K562 (cell line): ENCODE measurements around the gene RNF213. TPM values are rescaled to one million over a fixed set of nuclear protein-coding genes. Genes with fewer than 3 reads are reported as not detected.

Experiments
- ATAC-seq: fragments of 200-7000 bp; cut with Tn5 transposase; 3 replicates; pipeline ENCODE4 v1.9.1; 2020; ENCODE audit warnings: moderate library complexity
- BruUV-seq: library from RNA; stranded (reverse); fragments of 400-500 nt; replicated peaks from 2 replicates; lab custom pipeline; 2021; lab: Mats Ljungman, UMichigan
- CTCF ChIA-PET: fragments of 300-600 bp; formaldehyde crosslinking; extraction: SDS; loops from one replicate; lab custom pipeline; 2021; ENCODE audit warnings: low intra/inter-chr PET ratio; lab: Yijun Ruan, JAX
- POLR2A ChIA-PET: fragments of 300-600, 350-650 bp; sonication (Branson Sonifier 250); formaldehyde crosslinking; extraction: SDS; loops from one replicate; lab custom pipeline; 2021; ENCODE audit warnings: antibody characterized with exemption, inconsistent platforms; lab: Yijun Ruan, JAX
- DNase-seq, 4 experiments: peaks; one replicate each; pipeline versions ENCODE4 v3.0.0 to v3.0.0-alpha.2; 2011 to 2018; ENCODE audit warnings: low spot score in 3 of 4, mixed read lengths in 3 of 4; ENCODE audit errors: extremely low read depth in 1 of 4
- FAIRE-seq: peaks from 2 replicates; lab custom pipeline; 2011; peaks lifted over from hg19 to GRCh38; lab: Jason Lieb, UNC
- H2AFZ ChIP-seq: 2 replicates; pipeline ENCODE4 v1.6.0; 2011; ENCODE audit warnings: low read depth, low read length, control low read depth, inconsistent platforms
- H3K27ac ChIP-seq: fragments of 200-600 bp; 3 replicates; pipeline ENCODE4 v1.8.0; 2011; ENCODE audit warnings: low read depth, mild to moderate bottlenecking, control low read depth, inconsistent platforms, low read length, moderate library complexity, mixed read lengths; ENCODE audit errors: extremely low read depth
- H3K27me3 ChIP-seq, 2 experiments: fragments of 300-600 bp in 1 of 2; 2 replicates in 1 of 2; 3 replicates in 1 of 2; pipeline versions ENCODE4 v1.6.0 to v1.8.0; 2011; ENCODE audit warnings: inconsistent platforms in 2 of 2, low read length in 2 of 2, mild to moderate bottlenecking in 1 of 2, mixed read lengths in 1 of 2, moderate library complexity in 1 of 2; ENCODE audit not compliant: control insufficient read depth in 2 of 2, insufficient read depth in 2 of 2
- H3K36me3 ChIP-seq: fragments of 300-600 bp; 3 replicates; pipeline ENCODE4 v1.8.0; 2011; ENCODE audit warnings: mild to moderate bottlenecking, low read length, inconsistent platforms; ENCODE audit not compliant: control insufficient read depth, insufficient read depth
- H3K4me1 ChIP-seq, 2 experiments: fragments of 200-600 bp in 1 of 2; replicated peaks in 1 of 2; 2 replicates in 1 of 2; 3 replicates in 1 of 2; pipeline versions ENCODE4 v1.5.1 to v1.8.0; 2011; ENCODE audit warnings: inconsistent platforms in 2 of 2, low read length in 2 of 2, mild to moderate bottlenecking in 1 of 2, mixed read lengths in 1 of 2, moderate library complexity in 1 of 2; ENCODE audit not compliant: control insufficient read depth in 2 of 2, insufficient read depth in 2 of 2
- H3K4me2 ChIP-seq: 2 replicates; pipeline ENCODE4 v1.6.1; 2011; ENCODE audit warnings: low read length, control low read depth, inconsistent platforms, mixed read lengths; ENCODE audit not compliant: insufficient read depth
- H3K4me3 ChIP-seq: fragments of 200-600 bp; sonication (generic), shearing (Covaris generic); 2 replicates; pipeline ENCODE4 v1.5.1; 2016; ENCODE audit warnings: control low read depth, inconsistent platforms
- H3K79me2 ChIP-seq: fragments of 200-600 bp; 3 replicates; pipeline ENCODE4 v1.8.0; 2011; ENCODE audit warnings: low read length, inconsistent platforms; ENCODE audit not compliant: control insufficient read depth, insufficient read depth
- H3K9ac ChIP-seq, 2 experiments: 2 replicates each; pipeline versions ENCODE4 v1.6.0 to v1.6.1; 2011; ENCODE audit warnings: low read depth in 2 of 2, low read length in 2 of 2, control low read depth in 1 of 2, inconsistent platforms in 1 of 2, mild to moderate bottlenecking in 1 of 2, mixed read lengths in 1 of 2; ENCODE audit not compliant: insufficient read depth in 1 of 2
- H3K9me1 ChIP-seq: one replicate; pipeline ENCODE4 v1.6.0; 2011; ENCODE audit warnings: inconsistent platforms, mild to moderate bottlenecking, low read length, moderate library complexity; ENCODE audit not compliant: control insufficient read depth, insufficient read depth
- H3K9me3 ChIP-seq: replicated peaks from 2 replicates; pipeline ENCODE4 v1.5.1; 2011; ENCODE audit warnings: low read depth, low read length, inconsistent platforms; ENCODE audit not compliant: control insufficient read depth, insufficient read depth
- H4K20me1 ChIP-seq: replicated peaks from 2 replicates; pipeline ENCODE4 v1.6.1; 2011; ENCODE audit warnings: low read length, inconsistent platforms, mixed read lengths; ENCODE audit not compliant: control insufficient read depth, insufficient read depth
- ATF7 ChIP-seq: fragments of 450-650 bp; IDR thresholded peaks from 2 replicates; pipeline ENCODE4 v1.7.1; 2014; ENCODE audit warnings: mild to moderate bottlenecking, moderate library complexity
- GATAD2B ChIP-seq: fragments of 450-650 bp; IDR thresholded peaks from 2 replicates; pipeline ENCODE4 v1.6.1; 2017; ENCODE audit warnings: mild to moderate bottlenecking, borderline replicate concordance
- HDAC3 ChIP-seq: fragments of 450-650 bp; IDR thresholded peaks from 2 replicates; pipeline ENCODE4 v1.6.1; 2018; ENCODE audit warnings: borderline replicate concordance, mild to moderate bottlenecking, moderate library complexity; ENCODE audit not compliant: partially characterized antibody
- HNRNPL ChIP-seq: fragments of 200-400 bp; formaldehyde crosslinking; IDR thresholded peaks from 2 replicates; pipeline ENCODE4 v1.6.1; 2017; ENCODE audit warnings: low read depth, mild to moderate bottlenecking, low read length
- IFI16 ChIP-seq: fragments of 250-450 bp; sonication (Bioruptor Pico); IDR thresholded peaks from 2 replicates; pipeline ENCODE4 v2.1.2; 2022; ENCODE audit warnings: mild to moderate bottlenecking, inconsistent platforms
- JUNB ChIP-seq: fragments of 450-650 bp; formaldehyde crosslinking; conservative IDR thresholded peaks from 2 replicates; pipeline ENCODE4 v1.4.0; 2020; ENCODE audit warnings: mild to moderate bottlenecking
- MCM2 ChIP-seq: fragments of 450-650 bp; IDR thresholded peaks from 2 replicates; pipeline ENCODE4 v1.6.1; 2017; ENCODE audit warnings: low read depth, mild to moderate bottlenecking
- PHF21A ChIP-seq: fragments of 450-650 bp; IDR thresholded peaks from 2 replicates; pipeline ENCODE4 v1.6.1; 2017; ENCODE audit warnings: low read depth, borderline replicate concordance
- SLC30A9 ChIP-seq: fragments of 250-450 bp; sonication (Bioruptor Pico); IDR thresholded peaks from 2 replicates; pipeline ENCODE4 v1.8.0; 2022; ENCODE audit warnings: mild to moderate bottlenecking, moderate library complexity
- THRAP3 ChIP-seq: fragments of 450-650 bp; IDR thresholded peaks from 2 replicates; pipeline ENCODE4 v1.6.1; 2016; ENCODE audit warnings: mild to moderate bottlenecking, inconsistent platforms, borderline replicate concordance
- ZNF12 ChIP-seq: sonication (generic); formaldehyde crosslinking; IDR thresholded peaks from 2 replicates; pipeline ENCODE4 v1.4.0; 2020; ENCODE audit warnings: mild to moderate bottlenecking, missing genetic modification reagents
- ZNF253 ChIP-seq: fragments of 250-450 bp; sonication (Bioruptor Pico); conservative IDR thresholded peaks from 2 replicates; pipeline ENCODE4 v1.6.1; 2021; ENCODE audit warnings: mild to moderate bottlenecking
- ZNF695 ChIP-seq: fragments of 450-650 bp; formaldehyde crosslinking; IDR thresholded peaks from 2 replicates; pipeline ENCODE4 v1.4.0; 2020; ENCODE audit warnings: mild to moderate bottlenecking, moderate library complexity
- WGBS: fragments of 100-300 bp; shearing (Covaris generic); methylation state at CpG from one replicate; pipeline ENCODE4 v1.1.6; 2016; ENCODE audit warnings: low coverage, mixed read lengths; ENCODE audit not compliant: insufficient coverage; ENCODE audit errors: missing lambda C conversion rate; 5-methylcytosine and 5-hydroxymethylcytosine counted together
- in situ Hi-C: fragments of 300-500 bp; cut with MboI; formaldehyde crosslinking; loops from 4 replicates; pipeline ENCODE4 v1.15.0; 2018; ENCODE audit warnings: inconsistent platforms, mixed read lengths
- intact Hi-C: fragments of 100-400 bp; cut with micrococcal nuclease; formaldehyde crosslinking; loops from 2 replicates; pipeline ENCODE4 v1.14.2; 2022
- polyA plus RNA-seq, 8 experiments: library from polyadenylated mRNA; depleted of rRNA in 4 of 8; stranded (reverse) in 5 of 8; unstranded in 3 of 8; fragments of >200 nt; fragmentation: Nextera tagmentation in 2 of 8; fragmentation: Illumina TruSeq in 1 of 8; extraction: Ambion mirVana in 2 of 8; extraction: Trizol in 1 of 8; gene quantifications; 2 replicates each; pipeline versions ENCODE4 v1.2.1 to v1.2.3, GENCODE V29; 2011 to 2014; ENCODE audit warnings: inconsistent platforms in 1 of 8, missing spikeins in 1 of 8
- total RNA-seq, 7 experiments: library from RNA; depleted of rRNA in 6 of 7; stranded (reverse); fragments of >200 nt in 6 of 7; fragmentation: Illumina TruSeq in 2 of 7; extraction: Trizol in 2 of 7; gene quantifications; 2 replicates each; pipeline versions ENCODE4 v1.2.1 to v1.2.3, GENCODE V29; 2011 to 2021; ENCODE audit warnings: low replicate concordance in 1 of 7
- TF ChIP-seq, protein P1 (sequence below): fragments of 450-650 bp; IDR thresholded peaks from one replicate; pipeline ENCODE4 v1.6.1; 2018; ENCODE audit warnings: mild to moderate bottlenecking, moderate library complexity; ENCODE audit not compliant: partially characterized antibody

RNF213 gene
- total and polyA plus RNA-seq, 9 of the 15 experiments (the other 6 are each of a cell fraction or from before 2014, with no cell fraction given) = 5.3 to 33.6 (median 17.9) TPM

DNA sequence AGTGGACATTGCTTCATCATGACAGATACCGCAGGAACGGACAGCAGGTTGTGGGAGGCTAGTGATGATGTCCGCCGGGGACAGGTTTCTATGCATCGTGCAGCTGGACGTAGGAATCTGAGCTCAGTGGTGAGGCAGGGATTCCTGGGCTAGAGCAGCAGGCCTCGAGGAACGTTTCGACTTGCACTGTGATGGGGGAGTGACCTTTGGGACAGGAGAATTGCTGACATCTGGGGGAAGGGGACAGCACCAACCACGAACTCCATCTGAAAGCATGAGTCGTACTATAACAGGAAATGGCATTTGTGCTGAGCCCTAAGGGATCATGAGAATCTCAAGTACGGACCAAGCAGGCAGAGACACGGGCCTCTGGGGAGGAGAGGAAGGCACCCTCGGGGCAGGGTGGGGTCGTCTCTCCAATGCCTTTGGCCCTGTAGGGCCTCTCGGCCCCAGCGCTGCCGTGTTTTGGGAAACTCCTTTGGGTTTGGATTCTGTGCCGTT is 88.5 kb downstream of the RNF213 start:
- no peak for FAIRE-seq

DNA sequence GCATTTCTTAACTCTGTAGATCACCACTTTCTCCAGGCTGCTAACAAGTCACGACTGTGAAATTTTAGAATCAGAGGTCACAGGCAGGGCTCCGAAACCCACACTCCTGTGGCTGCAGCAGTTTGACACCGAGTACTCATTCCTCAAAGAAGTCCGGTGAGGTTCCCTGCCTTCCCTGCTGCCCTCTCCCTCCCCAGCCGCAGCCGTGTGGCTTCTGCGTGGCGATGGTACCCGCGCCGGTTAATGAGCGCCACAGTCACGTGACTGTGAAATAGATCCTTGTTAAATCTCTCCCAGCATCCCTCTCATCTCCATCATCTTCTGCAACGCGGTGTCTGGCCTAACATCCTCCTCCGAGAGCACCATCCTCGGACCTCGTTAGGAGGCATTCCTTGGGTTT is 89.1 kb downstream of the RNF213 start:
- no peak overlapping the region for H3K27ac ChIP-seq
- H3K36me3 ChIP-seq = peaks cover 92% of the 10 kb centered on the region; the same call in 2 of the 3 replicates
- no peaks in the 10 kb centered on the region for H3K27me3 ChIP-seq
- no peak overlapping the region for H3K4me2 ChIP-seq
- intact Hi-C loops (no loop called here), in situ Hi-C loops (loop anchor here (5.0 kb wide), 1 partner anchor 147 kb away; no protein-coding TSS in a partner anchor)
- BruUV-seq = no TSS peak
- H3K79me2 ChIP-seq = no peaks in the 10 kb centered on the region
- H3K9me3 ChIP-seq = no peaks in the 10 kb centered on the region
- FAIRE-seq (no peak), ATAC-seq (no peak), DNase-seq (no peak)
- no peaks in the 10 kb centered on the region for H4K20me1 ChIP-seq
- no peak overlapping the region; a peak in 1 of 4 replicates for H3K9ac ChIP-seq
- WGBS = 91% methylated on average over 15 of the region's 18 CpGs
- no peak overlapping the region for H2AFZ ChIP-seq
- H3K4me1 ChIP-seq = no peaks in the 10 kb centered on the region
- no peaks in the 10 kb centered on the region for H3K9me1 ChIP-seq
- no peak overlapping the region for H3K4me3 ChIP-seq
- CTCF ChIA-PET = interaction anchor here (0.6 kb wide), 1 partner anchor 43 kb away, joined by 5 read pairs; no protein-coding TSS in a partner anchor
- TF ChIP-seq HDAC3 (no peak), PHF21A (no peak), ZNF695 (CRISPR knock-in tag) (no peak)
- TF ChIP-seq, protein P1, sequence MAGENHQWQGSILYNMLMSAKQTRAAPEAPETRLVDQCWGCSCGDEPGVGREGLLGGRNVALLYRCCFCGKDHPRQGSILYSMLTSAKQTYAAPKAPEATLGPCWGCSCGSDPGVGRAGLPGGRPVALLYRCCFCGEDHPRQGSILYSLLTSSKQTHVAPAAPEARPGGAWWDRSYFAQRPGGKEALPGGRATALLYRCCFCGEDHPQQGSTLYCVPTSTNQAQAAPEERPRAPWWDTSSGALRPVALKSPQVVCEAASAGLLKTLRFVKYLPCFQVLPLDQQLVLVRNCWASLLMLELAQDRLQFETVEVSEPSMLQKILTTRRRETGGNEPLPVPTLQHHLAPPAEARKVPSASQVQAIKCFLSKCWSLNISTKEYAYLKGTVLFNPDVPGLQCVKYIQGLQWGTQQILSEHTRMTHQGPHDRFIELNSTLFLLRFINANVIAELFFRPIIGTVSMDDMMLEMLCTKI = no peak
- POLR2A ChIA-PET = interaction anchor here (0.7 to 1.1 kb wide), 2 partner anchors 12 to 14 kb away, joined by 3 read pairs; no protein-coding TSS in a partner anchor

More for the DNA sequence above, 88.5 kb downstream of the RNF213 start:
- CTCF ChIA-PET = interaction anchor here (0.6 kb wide), 1 partner anchor 44 kb away, joined by 5 read pairs; no protein-coding TSS in a partner anchor
- intact Hi-C loops (no loop called here), in situ Hi-C loops (no loop called here)
- Histone ChIP-seq H3K9me3 (no peaks in the 10 kb centered on the region), H3K4me3 (no peak overlapping the region), H3K79me2 (no peaks in the 10 kb centered on the region), H3K4me2 (no peak overlapping the region), H2AFZ (no peak overlapping the region), H3K27ac (no peak overlapping the region), H3K9me1 (no peaks in the 10 kb centered on the region), H3K4me1 (no peaks in the 10 kb centered on the region), H3K9ac (no peak overlapping the region), H3K36me3 (peaks cover 93% of the 10 kb centered on the region; the same call in 2 of the 3 replicates), H3K27me3 (no peaks in the 10 kb centered on the region), H4K20me1 (no peaks in the 10 kb centered on the region)
- BruUV-seq = no TSS peak
- TF ChIP-seq SLC30A9 (CRISPR knock-in tag) (no peak), THRAP3 (no peak), IFI16 (no peak), GATAD2B (no peak), ZNF12 (CRISPR knock-in tag) (no peak), ATF7 (no peak), HNRNPL (no peak), MCM2 (no peak), ZNF253 (CRISPR knock-in tag) (no peak), JUNB (CRISPR knock-in tag) (no peak)
- ATAC-seq (no peak), DNase-seq (no peak)
- POLR2A ChIA-PET = no interaction called here
- 75% methylated on average over 11 of the region's 19 CpGs for WGBS
